IMR-90 (cell line): ENCODE results near the gene TRIM17. TPM values are rescaled to one million over a fixed set of nuclear protein-coding genes. Genes with fewer than 3 reads are reported as not detected.
A peak's percentile ranks its signal among the peaks of the same experiment; 100 is the strongest.

Experiments used
- ATAC-seq: fragments of 200-7000 bp; cut with Tn5 transposase; 2 replicates; pipeline ENCODE4 v1.9.1; 2020; ENCODE audit warnings: low read depth, mild to moderate bottlenecking, moderate library complexity
- BruUV-seq: library from RNA; stranded (reverse); fragments of 400-500 nt; replicated peaks from 2 replicates; lab custom pipeline; 2021; lab: Mats Ljungman, UMichigan
- CTCF ChIA-PET: fragments of 300-600 bp; formaldehyde crosslinking; extraction: SDS; loops from one replicate; lab custom pipeline; 2021; ENCODE audit warnings: antibody characterized with exemption; lab: Yijun Ruan, JAX
- POLR2A ChIA-PET: fragments of 300-600 bp; sonication (Branson Sonifier 250); formaldehyde crosslinking; loops from one replicate; lab custom pipeline; 2022; ENCODE audit warnings: antibody characterized with exemption; ENCODE audit not compliant: unreplicated experiment; lab: Charles Lee
- DNase-seq: peaks from one replicate; pipeline ENCODE4 v3.0.0; 2013
- H2AFZ ChIP-seq: replicated peaks from 2 replicates; pipeline ENCODE3; 2013; ENCODE audit warnings: low read length, mild to moderate bottlenecking; ENCODE audit not compliant: poor library complexity
- H2AK5ac ChIP-seq: 2 replicates; pipeline ENCODE4 v1.6.1; 2013; ENCODE audit warnings: low read depth, low read length, inconsistent platforms
- H2AK9ac ChIP-seq: replicated peaks from 2 replicates; pipeline ENCODE3; 2013; ENCODE audit warnings: mild to moderate bottlenecking, low read depth, low read length, moderate library complexity; ENCODE audit not compliant: poor library complexity
- H2BK120ac ChIP-seq: 2 replicates; pipeline ENCODE4 v1.6.1; 2013; ENCODE audit warnings: low read depth, low read length, inconsistent platforms
- H2BK15ac ChIP-seq: 3 replicates; pipeline ENCODE4 v1.6.1; 2013; ENCODE audit warnings: low read depth, low read length, inconsistent platforms
- H2BK20ac ChIP-seq: 2 replicates; pipeline ENCODE4 v1.6.1; 2013; ENCODE audit warnings: low read depth, mild to moderate bottlenecking, inconsistent platforms, low read length, moderate library complexity
- H2BK5ac ChIP-seq: 2 replicates; pipeline ENCODE4 v1.6.1; 2013; ENCODE audit warnings: mild to moderate bottlenecking, low read depth, low read length, inconsistent platforms; ENCODE audit not compliant: poor library complexity, severe bottlenecking
- H3K14ac ChIP-seq: replicated peaks from 2 replicates; pipeline ENCODE4 v1.6.1; 2013; ENCODE audit warnings: low read depth, low read length, inconsistent platforms
- H3K18ac ChIP-seq: 2 replicates; pipeline ENCODE4 v1.6.1; 2013; ENCODE audit warnings: low read depth, low read length, control low read depth
- H3K23ac ChIP-seq: 2 replicates; pipeline ENCODE4 v1.6.1; 2013; ENCODE audit warnings: low read depth, low read length, inconsistent platforms
- H3K27ac ChIP-seq: 2 replicates; pipeline ENCODE4 v1.5.1; 2013; ENCODE audit warnings: mild to moderate bottlenecking, control low read depth, low read length; ENCODE audit not compliant: insufficient read depth
- H3K27me3 ChIP-seq: 2 replicates; pipeline ENCODE4 v1.6.1; 2013; ENCODE audit warnings: low read length; ENCODE audit not compliant: control insufficient read depth, insufficient read depth
- H3K36me3 ChIP-seq: 2 replicates; pipeline ENCODE4 v1.6.1; 2013; ENCODE audit warnings: low read length, mixed read lengths; ENCODE audit not compliant: control insufficient read depth, insufficient read depth
- H3K4ac ChIP-seq: 2 replicates; pipeline ENCODE4 v1.6.1; 2013; ENCODE audit warnings: low read depth, low read length, inconsistent platforms
- H3K4me1 ChIP-seq: 2 replicates; pipeline ENCODE4 v1.6.1; 2013; ENCODE audit warnings: low read length, mixed read lengths; ENCODE audit not compliant: control insufficient read depth, insufficient read depth
- H3K4me2 ChIP-seq: 2 replicates; pipeline ENCODE4 v1.6.1; 2013; ENCODE audit warnings: low read depth, mild to moderate bottlenecking, control low read depth, low read length, moderate library complexity
- H3K4me3 ChIP-seq: 2 replicates; pipeline ENCODE4 v1.5.1; 2013; ENCODE audit warnings: low read depth, mild to moderate bottlenecking, control low read depth, low read length, moderate library complexity; ENCODE audit not compliant: insufficient read depth
- H3K56ac ChIP-seq: 2 replicates; pipeline ENCODE4 v1.6.1; 2013; ENCODE audit warnings: low read length, inconsistent platforms; ENCODE audit not compliant: insufficient read depth; ENCODE audit errors: extremely low read depth
- H3K79me1 ChIP-seq, 2 experiments: 2 replicates each; pipeline ENCODE4 v1.6.1; 2013; ENCODE audit warnings: low read length in 2 of 2, inconsistent platforms in 1 of 2, low read depth in 1 of 2
- H3K9ac ChIP-seq: 2 replicates; pipeline ENCODE4 v1.6.1; 2013; ENCODE audit warnings: low read depth, low read length, control low read depth
- H3K9me1 ChIP-seq: 2 replicates; pipeline ENCODE4 v1.6.1; 2013; ENCODE audit warnings: low read length, inconsistent platforms; ENCODE audit not compliant: insufficient read depth
- H3K9me3 ChIP-seq: 2 replicates; pipeline ENCODE4 v1.6.1; 2013; ENCODE audit warnings: low read length; ENCODE audit not compliant: control insufficient read depth, insufficient read depth
- H4K20me1 ChIP-seq: 2 replicates; pipeline ENCODE4 v1.6.1; 2013; ENCODE audit warnings: low read length, inconsistent platforms; ENCODE audit not compliant: insufficient read depth
- H4K5ac ChIP-seq: 2 replicates; pipeline ENCODE4 v1.6.1; 2013; ENCODE audit warnings: mild to moderate bottlenecking, low read depth, low read length, control low read depth
- H4K8ac ChIP-seq, 2 experiments: 2 replicates each; pipeline ENCODE4 v1.6.1; 2013; ENCODE audit warnings: low read depth in 2 of 2, low read length in 2 of 2, control low read depth in 1 of 2, inconsistent platforms in 1 of 2
- H4K91ac ChIP-seq: 2 replicates; pipeline ENCODE4 v1.6.1; 2013; ENCODE audit warnings: low read depth, low read length, inconsistent platforms; ENCODE audit not compliant: insufficient read depth
- BHLHE40 ChIP-seq: fragments of 150-350 bp; IDR thresholded peaks from 2 replicates; pipeline ENCODE4 v1.6.1; 2016; ENCODE audit warnings: mild to moderate bottlenecking, low read depth, low read length
- CHD1 ChIP-seq: IDR thresholded peaks from 2 replicates; pipeline ENCODE4 v1.6.1; 2012; ENCODE audit warnings: low read depth, low read length, improper control_type of control experiment
- FOS ChIP-seq: fragments of 150-350 bp; IDR thresholded peaks from 2 replicates; pipeline ENCODE4 v1.6.1; 2016; ENCODE audit warnings: low read depth, low read length
- MAFK ChIP-seq: IDR thresholded peaks from 2 replicates; pipeline ENCODE4 v1.6.1; 2012; ENCODE audit warnings: low read depth, low read length, improper control_type of control experiment
- RAD21 ChIP-seq: IDR thresholded peaks from 2 replicates; pipeline ENCODE4 v1.6.1; 2012; ENCODE audit warnings: low read length, improper control_type of control experiment
- SMC3 ChIP-seq: fragments of 150-350 bp; IDR thresholded peaks from 2 replicates; pipeline ENCODE4 v1.6.1; 2016; ENCODE audit warnings: low read depth, mild to moderate bottlenecking, antibody characterized with exemption, low read length, moderate library complexity
- WGBS, 2 experiments: methylation state at CpG; one replicate each; pipeline versions ENCODE4 v1.1.5 to v1.1.7; 2013; ENCODE audit warnings: missing lambda C conversion rate in 2 of 2; ENCODE audit not compliant: insufficient read length in 1 of 2; ENCODE audit errors: extremely low coverage in 2 of 2; 5-methylcytosine and 5-hydroxymethylcytosine counted together
- dilution Hi-C: fragments of 300-500 bp; cut with HindIII; formaldehyde crosslinking; loops from one replicate; pipeline ENCODE4 v1.14.3; 2018; ENCODE audit warnings: low sequenced_read_pairs; ENCODE audit not compliant: unreplicated experiment
- in situ Hi-C: fragments of 300-500 bp; cut with MboI; formaldehyde crosslinking; loops from 3 replicates; pipeline ENCODE4 v1.14.3; 2019; ENCODE audit warnings: low sequenced_read_pairs, inconsistent platforms, mixed read lengths
- intact Hi-C: fragments of 100-400 bp; cut with micrococcal nuclease; formaldehyde crosslinking; loops from 2 replicates; pipeline ENCODE4 v1.10.0; 2022
- polyA plus RNA-seq, 3 experiments: library from polyadenylated mRNA; depleted of rRNA; stranded (reverse); fragments of >200 nt; gene quantifications; 2 replicates each; pipeline ENCODE4 v1.2.3, GENCODE V29; 2012; ENCODE audit warnings: low replicate concordance in 1 of 3
- total RNA-seq: library from RNA; depleted of rRNA; stranded (reverse); fragments of >200 nt; gene quantifications from 2 replicates; pipeline ENCODE4 v1.2.3, GENCODE V29; 2012

TRIM17 gene
- total and polyA plus RNA-seq, 2 of the 4 experiments (the other 2 are of a cell fraction): 0.39 TPM; not detected in 1

DNA sequence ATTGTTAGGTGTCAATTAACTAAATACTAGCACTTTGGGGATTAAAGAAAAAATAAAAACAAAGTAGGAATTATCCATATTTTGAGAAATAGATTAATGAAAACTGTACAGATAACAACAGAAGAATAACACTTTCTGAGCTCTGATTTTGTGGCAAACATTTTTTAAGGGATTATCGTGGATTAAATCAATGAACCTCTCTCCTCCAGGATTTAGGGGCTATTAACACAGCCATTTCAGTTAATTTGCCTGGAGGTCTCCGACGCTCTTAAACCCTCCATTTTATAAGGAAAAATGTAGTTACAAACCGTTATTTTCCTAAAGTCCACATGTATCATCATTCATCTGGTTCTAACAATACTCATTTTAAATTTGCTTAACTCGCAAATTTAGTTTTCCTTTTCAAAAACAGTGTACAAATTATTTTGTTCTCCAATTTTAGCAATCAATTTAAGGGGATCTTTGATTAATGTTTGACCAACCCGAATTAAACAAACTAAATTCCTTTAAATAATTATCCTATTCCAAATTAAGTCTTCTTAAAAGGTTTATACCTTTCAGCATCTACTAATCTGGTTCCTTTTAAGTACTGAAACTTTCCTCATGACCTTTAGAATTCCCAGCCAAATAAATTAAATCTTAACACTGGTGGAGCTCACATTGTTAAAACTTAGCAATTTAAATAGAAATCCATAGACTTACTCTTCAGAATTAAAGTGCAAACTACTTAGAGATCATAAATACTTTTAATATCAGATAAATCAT, 39.8 kb upstream of the TRIM17 start:
- H2AFZ ChIP-seq: no peak overlapping the region
- peaks cover 11 to 22% of the 10 kb centered on the region in 2 experiments for H3K79me1 ChIP-seq
- ChIA-PET POLR2A (interaction anchor here (0.6 kb wide), 1 partner anchor 333 kb away, joined by 3 read pairs; no protein-coding TSS in a partner anchor), CTCF (interaction anchor here (0.6 kb wide), 2 partner anchors 44 to 199 kb away, joined by 3 read pairs; no protein-coding TSS in a partner anchor)
- H3K36me3 ChIP-seq: no peaks in the 10 kb centered on the region
- no peaks in the 10 kb centered on the region for H3K9me1 ChIP-seq
- H2BK20ac ChIP-seq: no peak overlapping the region
- TF ChIP-seq RAD21 (no peak), SMC3 (no peak), MAFK (no peak), FOS (no peak), BHLHE40 (no peak), CHD1 (no peak)
- H3K23ac ChIP-seq: no peak overlapping the region; the same call in 1 of the 2 replicates
- no peak overlapping the region for H3K56ac ChIP-seq
- WGBS, 2 experiments: no CpG with 5 or more reads among the region's 6 CpGs
- H3K14ac ChIP-seq: no peak overlapping the region
- no peak overlapping the region for H4K5ac ChIP-seq
- peak overlapping the region; percentile 11 for H2BK5ac ChIP-seq
- dilution Hi-C loops: no loop called here
- H2AK9ac ChIP-seq: no peak overlapping the region
- no peak overlapping the region for H3K27ac ChIP-seq
- ATAC-seq: no peak
- H3K4ac ChIP-seq: no peak overlapping the region
- H2AK5ac ChIP-seq: no peak overlapping the region
- H3K4me1 ChIP-seq: 0 out of 2 replicates have a peak, but pooled peaks cover 2% of the 10 kb centered on the region
- in situ Hi-C loops: no loop called here
- no peaks in the 10 kb centered on the region for H3K27me3 ChIP-seq
- no peaks in the 10 kb centered on the region for H3K9me3 ChIP-seq
- peak overlapping the region; percentile 84; the same call in 1 of the 2 replicates for H3K9ac ChIP-seq
- peaks cover 3% of the 10 kb centered on the region for H4K20me1 ChIP-seq
- intact Hi-C loops: loop anchor here (1.0 to 5.0 kb wide), 5 partner anchors 49 to 326 kb away; no protein-coding TSS in a partner anchor
- H3K4me3 ChIP-seq: peak overlapping the region; percentile 50; the same call in 1 of the 2 replicates
- H2BK120ac ChIP-seq: no peak overlapping the region
- peak overlapping the region; percentile 99 for H3K4me2 ChIP-seq
- H4K8ac ChIP-seq: no peak overlapping the region
- no TSS peak for BruUV-seq
- no peak for DNase-seq
- H4K91ac ChIP-seq: no peak overlapping the region
- no peak overlapping the region for H2BK15ac ChIP-seq
- H3K18ac ChIP-seq: no peak overlapping the region
